ENCODE measurements around the gene LAMA2. TPM values are rescaled to one million over a fixed set of nuclear protein-coding genes. Genes with fewer than 3 reads are reported as not detected.

LAMA2 gene
- total RNA-seq, 2 donors from 2014 or later = 3.6 to 7.5 TPM

DNA sequence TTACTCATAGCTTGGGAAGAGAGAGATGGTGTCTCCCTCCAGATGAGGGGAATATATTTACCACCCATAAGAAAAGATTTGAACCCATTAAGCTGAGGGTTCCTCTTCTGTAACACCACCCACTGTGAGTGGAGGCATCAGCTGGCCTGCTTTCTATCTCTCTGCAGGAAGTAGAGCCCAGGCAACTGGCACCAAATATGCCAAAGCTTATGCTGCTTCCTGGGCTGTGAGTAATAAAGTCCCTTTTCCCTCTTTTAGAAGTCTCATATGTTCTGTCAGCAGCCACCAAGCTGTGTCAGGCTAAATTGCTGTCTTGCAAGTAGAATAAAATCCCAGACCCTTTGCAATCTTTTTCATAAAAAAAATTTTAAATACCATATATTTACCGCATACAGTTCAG is 241.4 kb downstream of the LAMA2 start:
- Histone ChIP-seq H3K27ac (no peak overlapping the region), H3K9ac (ENCODE audit: low read depth in 2 of 2, low read length in 2 of 2) (no peak overlapping the region), H3K27me3 (no peaks in the 10 kb centered on the region), H3K4me3 (no peak overlapping the region), H3K4me1 (no peaks in the 10 kb centered on the region), H3K36me3 (no peaks in the 10 kb centered on the region), H3K9me3 (no peaks in the 10 kb centered on the region)
- DNase-seq = no peak
- intact Hi-C loops (cut with DNase I) = no loop called here
- TF ChIP-seq, protein P1, sequence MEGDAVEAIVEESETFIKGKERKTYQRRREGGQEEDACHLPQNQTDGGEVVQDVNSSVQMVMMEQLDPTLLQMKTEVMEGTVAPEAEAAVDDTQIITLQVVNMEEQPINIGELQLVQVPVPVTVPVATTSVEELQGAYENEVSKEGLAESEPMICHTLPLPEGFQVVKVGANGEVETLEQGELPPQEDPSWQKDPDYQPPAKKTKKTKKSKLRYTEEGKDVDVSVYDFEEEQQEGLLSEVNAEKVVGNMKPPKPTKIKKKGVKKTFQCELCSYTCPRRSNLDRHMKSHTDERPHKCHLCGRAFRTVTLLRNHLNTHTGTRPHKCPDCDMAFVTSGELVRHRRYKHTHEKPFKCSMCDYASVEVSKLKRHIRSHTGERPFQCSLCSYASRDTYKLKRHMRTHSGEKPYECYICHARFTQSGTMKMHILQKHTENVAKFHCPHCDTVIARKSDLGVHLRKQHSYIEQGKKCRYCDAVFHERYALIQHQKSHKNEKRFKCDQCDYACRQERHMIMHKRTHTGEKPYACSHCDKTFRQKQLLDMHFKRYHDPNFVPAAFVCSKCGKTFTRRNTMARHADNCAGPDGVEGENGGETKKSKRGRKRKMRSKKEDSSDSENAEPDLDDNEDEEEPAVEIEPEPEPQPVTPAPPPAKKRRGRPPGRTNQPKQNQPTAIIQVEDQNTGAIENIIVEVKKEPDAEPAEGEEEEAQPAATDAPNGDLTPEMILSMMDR (IDR thresholded peaks at IDR 0.05) = no peak

DNA sequence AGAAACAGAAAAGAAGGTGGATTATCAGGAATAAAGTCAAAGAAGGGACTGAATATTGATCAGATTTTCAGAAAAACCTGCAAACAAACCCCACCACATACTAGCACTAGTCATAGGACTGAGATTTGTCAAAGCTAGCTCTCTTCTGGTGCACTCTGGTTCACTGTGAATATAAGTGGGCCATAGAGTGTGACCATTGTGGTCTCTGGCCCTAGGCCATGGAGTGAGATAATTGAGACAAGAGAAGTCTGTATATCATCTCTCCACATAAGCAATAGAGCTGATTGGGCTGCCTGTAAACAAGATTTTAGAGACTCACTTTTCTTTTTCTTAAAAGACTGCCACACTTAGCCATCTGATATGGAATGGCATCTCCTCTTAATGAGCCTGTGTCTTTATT is 247.2 kb downstream of the LAMA2 start:
- no peaks in the 10 kb centered on the region for H3K27me3 ChIP-seq
- no peaks in the 10 kb centered on the region for H3K4me1 ChIP-seq
- DNase-seq = no peak
- no peaks in the 10 kb centered on the region for H3K36me3 ChIP-seq
- TF ChIP-seq, protein P1 (IDR thresholded peaks at IDR 0.05) = no peak
- H3K9ac ChIP-seq (ENCODE audit: low read depth in 2 of 2, low read length in 2 of 2) = no peak overlapping the region
- intact Hi-C loops (cut with DNase I) = no loop called here
- no peak overlapping the region for H3K4me3 ChIP-seq
- H3K27ac ChIP-seq = no peak overlapping the region
- no peaks in the 10 kb centered on the region for H3K9me3 ChIP-seq

DNA sequence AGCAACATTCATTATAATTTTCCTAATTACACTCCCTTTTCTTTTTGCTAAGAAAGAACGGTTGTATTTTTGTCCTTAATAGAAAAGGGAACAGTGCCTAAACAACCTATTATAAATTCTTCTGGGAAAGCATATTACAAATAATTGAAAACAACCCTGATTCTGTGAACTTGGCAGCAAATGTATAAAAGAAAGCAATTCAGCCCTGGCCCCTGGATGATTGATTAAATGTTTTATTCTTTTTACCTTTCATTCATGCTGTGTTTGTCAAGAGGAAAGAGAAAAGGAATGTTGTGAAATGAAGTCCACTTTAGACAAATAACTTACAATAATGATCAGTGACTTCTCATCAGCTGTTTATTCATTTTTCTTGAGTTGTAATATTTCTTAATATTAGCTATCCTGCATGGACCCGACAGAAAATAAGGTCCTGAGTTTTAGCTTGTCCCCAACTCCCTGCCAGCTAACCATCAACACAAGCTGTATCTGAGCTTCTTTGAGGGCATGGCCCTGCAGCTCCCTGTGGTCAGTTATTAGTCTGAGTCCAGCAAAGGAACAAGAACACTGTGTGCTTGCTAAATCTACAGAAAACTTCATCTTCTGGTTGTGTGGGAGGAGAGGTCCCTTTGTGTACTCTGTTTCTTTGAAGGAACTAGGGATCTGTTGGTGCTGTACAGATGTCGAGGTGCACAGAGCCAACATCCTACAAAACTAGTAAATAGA is 248.2 kb downstream of the LAMA2 start:
- TF ChIP-seq, protein P1 (IDR thresholded peaks at IDR 0.05) = no peak
- H3K4me3 ChIP-seq = no peak overlapping the region
- H3K9ac ChIP-seq (ENCODE audit: low read depth in 2 of 2, low read length in 2 of 2) = no peak overlapping the region
- H3K27ac ChIP-seq = no peak overlapping the region
- no peaks in the 10 kb centered on the region for H3K36me3 ChIP-seq
- H3K27me3 ChIP-seq = no peaks in the 10 kb centered on the region
- DNase-seq = no peak
- H3K9me3 ChIP-seq = no peaks in the 10 kb centered on the region
- intact Hi-C loops (cut with DNase I) = no loop called here
- H3K4me1 ChIP-seq = no peaks in the 10 kb centered on the region

- intact Hi-C loops (cut with DNase I) = no loop called here
- Histone ChIP-seq H3K4me1 (no peaks in the 10 kb centered on the region), H3K27ac (no peak overlapping the region), H3K4me3 (no peak overlapping the region), H3K27me3 (no peaks in the 10 kb centered on the region), H3K36me3 (no peaks in the 10 kb centered on the region), H3K9ac (ENCODE audit: low read depth in 2 of 2, low read length in 2 of 2) (no peak overlapping the region), H3K9me3 (no peaks in the 10 kb centered on the region)
- TF ChIP-seq, protein P1 (IDR thresholded peaks at IDR 0.05) = no peak
- no peak for DNase-seq
Observed at GRCh38 chr6:129133770-129134192, 250.8 kb downstream of the LAMA2 start.

DNA sequence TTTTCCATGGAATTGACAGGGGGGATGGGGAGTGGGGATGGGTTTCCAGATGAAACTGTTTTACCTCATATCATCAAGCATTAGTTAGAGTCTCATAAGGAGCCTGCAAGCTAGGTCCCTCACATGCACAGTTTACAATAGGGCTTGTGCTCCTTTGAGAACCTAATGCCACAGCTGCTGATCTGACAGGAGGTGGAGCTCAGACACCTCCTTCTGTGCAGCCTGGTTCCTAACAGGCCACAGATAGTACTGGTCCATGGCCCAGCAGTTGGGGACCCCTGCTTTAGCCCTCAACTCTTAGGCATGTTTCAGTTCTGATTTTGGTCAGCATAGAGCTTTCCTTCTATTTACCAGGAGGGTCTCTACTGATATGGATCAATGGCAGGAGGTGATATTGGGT is 251.6 kb downstream of the LAMA2 start:
- H3K27ac ChIP-seq = no peak overlapping the region
- TF ChIP-seq, protein P1 (IDR thresholded peaks at IDR 0.05) = no peak
- H3K4me1 ChIP-seq = no peaks in the 10 kb centered on the region
- no peaks in the 10 kb centered on the region for H3K36me3 ChIP-seq
- no peak for DNase-seq
- no peak overlapping the region for H3K4me3 ChIP-seq
- no peak overlapping the region for H3K9ac ChIP-seq (ENCODE audit: low read depth in 2 of 2, low read length in 2 of 2)
- no peaks in the 10 kb centered on the region for H3K9me3 ChIP-seq
- intact Hi-C loops (cut with DNase I) = no loop called here
- H3K27me3 ChIP-seq = no peaks in the 10 kb centered on the region

All from colonic mucosa (tissue), 4 donors.